Renal pelvis (tissue), 4 donors: Measurements from ENCODE around the gene TMEM121. TPM values are rescaled to one million over a fixed set of nuclear protein-coding genes. Genes with fewer than 3 reads are reported as not detected.

Experiments used
- DNase-seq: peaks from one replicate; pipeline ENCODE4 v3.0.0-alpha.2; 2013
- polyA plus RNA-seq, 3 donors: library from polyadenylated mRNA; unstranded; fragments of 120-200 nt; gene quantifications; one replicate each; pipeline ENCODE4 v1.2.1, GENCODE V29; 2013; ENCODE audit not compliant: insufficient read length in 3 of 3

TMEM121 gene
- polyA plus RNA-seq, 3 donors: 4.9 to 6.6 (median 5.4) TPM

DNA sequence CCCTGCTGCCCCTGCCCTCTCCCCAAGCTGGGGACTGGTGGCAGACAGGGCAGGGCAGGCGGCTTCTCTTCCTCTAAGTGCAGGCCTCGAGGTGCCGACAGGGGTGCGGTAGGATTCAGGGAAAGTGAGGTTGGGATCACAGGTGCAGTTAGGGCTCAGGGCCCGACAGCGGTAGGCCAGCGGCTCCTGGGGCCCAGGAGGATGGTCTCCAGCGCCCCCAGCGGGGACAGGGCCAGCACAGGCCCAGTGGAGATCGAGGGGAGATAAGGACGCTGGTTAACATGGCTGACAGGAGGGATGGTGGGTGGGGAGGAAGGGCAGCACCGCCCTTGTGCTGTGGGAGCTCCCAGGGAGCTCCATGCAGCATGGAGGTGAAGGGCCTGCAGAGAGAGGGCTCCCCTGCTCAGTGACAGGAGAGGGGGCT, 40.6 kb upstream of the TMEM121 start:
- DNase-seq: no peak

DNA sequence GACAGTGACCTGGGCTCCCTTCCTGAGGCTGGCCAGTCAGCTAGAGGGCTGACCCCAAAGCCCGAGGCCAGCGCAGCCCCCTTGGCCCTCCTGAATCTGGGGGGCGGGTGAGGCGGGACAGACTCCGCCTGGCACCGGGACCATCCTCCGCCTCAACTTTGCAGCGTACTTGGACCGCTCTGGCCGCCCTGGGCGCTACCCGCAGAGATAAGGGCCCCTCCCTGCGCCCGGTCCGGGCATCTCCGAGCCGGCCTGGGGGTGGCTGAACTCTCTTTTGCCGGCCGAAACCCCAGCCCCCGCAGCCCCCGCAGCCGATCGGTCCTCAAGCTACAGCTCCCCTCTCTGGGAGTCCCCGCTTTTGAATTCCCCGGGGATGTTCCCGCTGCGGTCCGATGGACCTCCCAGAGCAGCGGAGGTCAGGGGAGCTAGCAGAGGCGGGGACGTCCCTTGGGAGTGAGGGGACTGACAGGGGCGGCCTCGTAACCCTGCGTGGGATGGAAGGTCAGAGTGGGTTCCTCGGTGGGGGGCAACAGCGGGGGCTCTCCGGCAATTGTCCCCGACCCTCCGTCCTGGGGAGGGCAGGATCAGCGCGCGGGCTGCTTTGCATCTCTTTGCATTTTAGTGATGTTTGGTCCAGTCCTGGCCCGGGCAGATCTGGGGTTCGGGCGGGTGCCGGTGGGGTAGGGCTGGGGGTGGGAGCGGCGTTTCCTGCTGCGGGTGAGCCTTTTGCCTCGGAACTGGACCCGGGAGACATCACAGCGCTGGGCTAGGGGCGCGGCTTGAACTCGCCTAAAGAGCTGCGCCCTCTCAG, 40.0 kb upstream of the TMEM121 start, which contains the start of gene CRIP1:
TSS of gene CRIP1 (plus strand) at position 724 of the 811 bp plus-strand sequence. CDS start 374 bp downstream, outside the sequence.
- DNase-seq: no peak

DNA sequence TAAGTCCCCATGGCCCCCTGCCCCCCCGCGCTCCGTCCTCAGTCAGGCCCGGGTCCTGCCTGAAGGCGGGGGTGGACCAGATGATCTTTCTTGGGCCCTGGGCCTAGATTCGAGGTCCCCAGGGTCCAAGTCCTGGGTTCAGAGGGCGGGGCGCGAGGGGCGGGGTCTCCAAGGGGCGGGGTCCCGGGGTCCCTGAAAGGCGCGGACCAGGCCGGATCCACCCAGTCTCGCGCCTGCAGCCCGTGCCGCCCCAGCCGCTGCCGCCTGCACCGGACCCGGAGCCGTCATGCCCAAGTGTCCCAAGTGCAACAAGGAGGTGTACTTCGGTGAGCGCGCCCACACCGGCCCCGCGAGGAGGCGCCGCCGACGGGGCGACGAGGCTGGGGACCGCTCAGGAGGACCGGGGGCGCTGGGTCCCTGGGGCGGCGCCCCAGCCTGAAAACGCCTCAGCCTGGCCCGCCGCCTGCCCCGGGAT, 39.4 kb upstream of the TMEM121 start:
- no peak for DNase-seq

DNA sequence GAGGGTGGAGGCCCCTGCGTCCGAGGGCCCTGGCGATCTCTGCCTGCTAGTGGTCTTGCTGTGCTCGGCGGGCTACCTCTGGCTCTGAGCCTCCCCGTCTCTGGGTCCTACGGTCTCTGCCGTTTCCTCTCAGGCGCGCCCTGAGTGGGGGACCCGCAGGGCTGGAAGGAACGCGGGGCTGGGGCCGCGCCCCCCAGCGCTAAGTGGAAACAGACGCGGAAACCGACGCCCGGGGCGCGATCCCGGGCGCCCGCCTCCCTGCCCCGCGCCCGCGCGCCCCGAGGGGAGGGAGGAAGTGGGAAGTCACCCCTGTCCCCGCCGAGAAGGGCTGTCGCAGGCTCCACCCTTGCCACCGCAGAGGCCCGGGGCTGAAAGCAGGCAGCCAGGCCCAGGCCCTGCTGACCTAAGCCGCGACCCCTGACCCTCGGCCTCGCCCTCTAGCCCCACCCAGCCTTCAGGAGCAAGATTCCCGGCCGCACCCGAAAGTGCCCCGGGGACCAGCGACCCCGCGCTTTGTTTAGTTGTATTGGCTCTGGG, 38.9 kb upstream of the TMEM121 start:
- no peak for DNase-seq

DNA sequence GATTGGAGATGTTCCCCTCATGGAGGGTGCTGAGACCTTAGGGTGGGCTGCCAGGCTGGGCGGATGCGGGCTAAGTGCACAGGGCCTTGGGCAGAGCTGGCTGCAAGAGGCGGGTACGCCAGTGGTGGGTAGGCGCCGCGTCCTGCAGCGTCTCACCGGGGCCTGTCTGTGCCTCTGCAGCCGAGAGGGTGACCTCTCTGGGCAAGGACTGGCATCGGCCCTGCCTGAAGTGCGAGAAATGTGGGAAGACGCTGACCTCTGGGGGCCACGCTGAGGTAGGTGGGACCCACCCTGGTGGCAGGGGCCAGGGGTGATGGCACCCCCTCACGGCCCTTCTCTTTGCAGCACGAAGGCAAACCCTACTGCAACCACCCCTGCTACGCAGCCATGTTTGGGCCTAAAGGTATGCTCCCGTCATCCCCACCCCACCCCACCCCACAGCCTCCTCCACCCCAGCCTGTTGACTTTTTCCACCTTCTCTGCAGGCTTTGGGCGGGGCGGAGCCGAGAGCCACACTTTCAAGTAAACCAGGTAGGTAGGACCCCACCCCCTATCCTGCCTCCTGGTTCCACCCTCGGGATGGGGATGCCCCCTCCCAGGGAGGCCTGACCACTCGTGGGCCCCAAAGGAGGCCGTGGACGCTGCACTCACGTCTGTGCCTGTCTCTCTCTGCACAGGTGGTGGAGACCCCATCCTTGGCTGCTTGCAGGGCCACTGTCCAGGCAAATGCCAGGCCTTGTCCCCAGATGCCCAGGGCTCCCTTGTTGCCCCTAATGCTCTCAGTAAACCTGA, 38.2 kb upstream of the TMEM121 start:
- DNase-seq: no peak

DNA sequence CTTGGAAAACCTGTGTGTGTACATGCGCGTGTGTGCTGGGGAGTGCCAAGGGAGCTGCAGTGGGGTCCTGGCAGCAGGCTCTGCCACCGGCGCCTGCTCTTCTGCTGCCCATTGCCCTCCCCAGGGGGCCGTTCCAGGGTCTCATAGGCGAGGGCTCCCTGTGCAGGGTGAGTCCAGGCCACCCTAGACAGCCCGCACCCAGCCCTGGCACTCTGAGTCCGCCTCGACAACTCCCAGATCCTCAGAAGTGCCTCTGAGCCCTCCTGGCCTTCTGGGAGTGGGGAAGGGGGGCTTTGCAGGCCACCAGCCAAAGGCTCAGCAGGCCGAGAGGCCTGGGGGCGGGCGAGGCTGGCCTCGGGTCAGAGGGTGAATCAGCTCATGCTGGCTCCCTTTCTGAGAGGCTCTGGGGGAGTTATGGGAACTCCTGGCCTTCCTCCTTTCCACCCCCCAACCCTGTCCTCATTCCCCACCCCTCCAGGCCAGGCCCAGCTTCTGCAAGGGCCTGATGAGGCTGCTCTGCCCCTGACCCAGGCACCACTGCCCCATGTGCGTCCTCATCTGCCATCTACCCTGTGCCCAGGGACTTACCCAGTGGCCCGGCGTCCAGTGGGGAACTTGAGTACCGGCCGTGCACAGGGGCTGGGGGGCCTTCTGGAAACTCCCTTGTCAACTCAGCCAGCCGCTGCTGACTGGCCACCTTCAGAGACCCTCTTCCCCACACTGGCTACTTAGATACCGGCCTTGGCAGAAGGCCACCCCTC, 37.4 kb upstream of the TMEM121 start:
- DNase-seq: no peak

DNA sequence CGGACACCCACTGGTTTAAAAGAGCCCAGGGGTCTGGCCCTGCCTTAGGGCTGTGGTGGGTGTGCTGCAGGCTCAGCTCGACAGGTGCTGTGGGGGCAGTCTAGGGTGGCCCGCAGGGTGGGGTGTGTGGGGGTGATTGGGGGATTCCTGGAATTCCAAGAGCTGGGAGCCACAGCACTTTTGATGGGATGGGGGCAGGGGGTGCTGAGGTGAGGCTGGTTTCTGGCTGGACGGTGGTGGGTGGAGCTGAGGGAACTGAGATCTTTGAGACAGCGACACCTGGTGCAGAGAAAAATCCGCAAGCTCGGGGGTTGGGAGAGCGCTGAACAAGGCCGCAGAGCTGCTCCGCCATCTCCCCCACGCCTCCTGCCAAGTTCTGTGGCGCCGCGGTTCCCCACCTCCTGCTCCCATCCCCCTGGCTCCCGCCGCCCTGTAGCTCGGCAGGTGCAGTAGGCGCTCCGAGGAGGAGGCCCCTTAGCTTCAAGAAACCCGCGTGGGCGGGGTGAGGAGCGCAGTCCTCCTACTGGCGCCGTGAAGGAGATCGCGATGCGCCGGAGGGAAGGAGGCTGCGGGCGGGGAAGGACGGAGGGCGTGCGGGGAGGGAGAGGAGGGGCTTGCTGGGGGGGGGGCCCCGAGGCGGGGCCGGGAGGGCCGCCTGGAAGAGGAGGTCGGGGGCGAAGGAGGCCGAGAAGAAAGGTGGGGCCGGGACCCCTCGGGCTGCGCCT, 36.7 kb upstream of the TMEM121 start:
- peak; percentile 92 for DNase-seq

DNA sequence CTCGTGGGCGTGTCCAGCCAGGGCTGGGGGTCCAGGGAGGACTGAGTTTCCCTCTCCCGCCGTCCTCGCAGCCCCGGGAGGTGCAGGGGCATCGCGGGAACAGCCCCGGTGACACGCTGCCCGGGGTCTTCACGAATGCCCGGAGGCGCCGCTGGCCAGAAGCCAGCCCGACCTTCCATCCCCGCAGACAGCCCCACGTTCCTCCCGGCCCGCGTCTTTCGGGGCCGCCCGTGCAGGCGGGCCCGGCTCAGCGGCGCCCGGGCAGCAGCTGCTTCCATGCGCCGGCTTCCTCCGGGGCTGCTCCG, 36.2 kb upstream of the TMEM121 start:
- DNase-seq: no peak

DNA sequence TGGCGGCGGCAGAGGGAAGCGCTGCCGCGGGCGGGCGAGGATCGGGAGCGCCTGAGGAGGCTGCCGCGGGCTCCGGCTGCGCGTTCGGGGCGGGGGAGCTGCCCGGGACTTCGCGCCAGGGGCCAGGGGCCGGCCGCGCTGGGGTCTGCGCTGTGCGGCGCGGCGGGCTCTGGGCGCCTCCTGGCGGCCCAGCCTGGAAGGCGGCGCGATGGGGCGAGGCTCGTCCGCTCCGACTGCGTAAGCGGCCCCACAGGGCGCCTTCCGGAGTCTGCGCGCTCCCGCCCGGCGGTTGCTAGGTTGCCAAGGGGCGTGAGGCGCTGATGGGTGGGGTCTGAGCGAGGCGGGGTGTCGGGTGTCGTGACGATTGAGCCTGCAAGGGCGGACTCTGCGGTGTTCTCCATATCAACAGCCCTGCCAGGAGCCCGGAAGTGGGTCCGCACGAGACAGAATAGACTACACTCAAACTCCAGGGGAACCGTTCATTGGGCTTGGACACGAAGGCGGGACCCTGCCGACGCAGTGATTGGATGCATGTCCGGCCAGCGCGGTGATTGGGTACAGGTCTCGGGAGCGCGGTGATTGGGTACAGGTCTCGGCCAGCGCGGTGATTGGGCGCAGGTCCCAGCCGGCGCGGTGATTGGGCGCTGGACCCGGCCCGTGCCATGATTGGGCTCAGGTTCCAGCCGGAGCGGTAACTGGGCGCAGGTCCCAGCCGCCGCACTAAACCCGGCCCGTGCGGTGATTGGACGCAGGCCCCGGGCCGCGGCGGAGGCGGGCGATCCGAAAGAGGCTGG, 35.6 kb upstream of the TMEM121 start, which contains the start of gene TEDC1:
TSS of gene TEDC1 (plus strand) at position 675 of the 794 bp plus-strand sequence. CDS start 130 bp downstream, outside the sequence.
- peak; percentile 100 for DNase-seq

DNA sequence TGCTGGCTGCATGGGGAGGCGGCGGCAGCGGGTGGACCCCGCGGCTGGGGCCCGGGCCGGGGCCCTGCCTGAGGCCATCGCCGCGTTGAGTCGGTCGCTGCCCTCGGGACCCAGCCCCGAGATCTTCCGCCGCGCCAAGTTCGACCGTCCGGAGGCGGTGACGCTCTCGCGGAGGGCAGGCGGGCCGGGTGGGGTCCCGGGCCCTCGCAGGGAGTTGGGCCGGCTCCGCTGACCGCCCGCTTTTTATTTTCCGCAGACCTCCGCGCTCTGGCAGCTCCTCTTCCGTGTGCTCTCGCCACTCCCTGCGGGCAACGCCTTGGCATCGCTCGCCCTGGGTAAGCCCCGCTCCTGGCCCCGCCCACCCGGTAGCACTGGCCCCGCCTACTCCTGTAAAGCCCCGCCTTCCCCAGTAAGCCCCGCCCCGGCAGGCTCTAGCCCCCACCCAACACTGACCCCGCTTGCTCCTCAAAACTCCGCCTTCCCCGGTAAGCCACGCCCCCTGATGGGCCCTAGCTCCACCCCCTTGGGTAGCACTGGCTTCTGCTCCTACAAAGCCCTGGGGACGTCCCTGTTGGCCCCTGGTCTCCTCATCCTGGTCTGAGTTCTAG, 34.9 kb upstream of the TMEM121 start:
- no peak for DNase-seq

DNA sequence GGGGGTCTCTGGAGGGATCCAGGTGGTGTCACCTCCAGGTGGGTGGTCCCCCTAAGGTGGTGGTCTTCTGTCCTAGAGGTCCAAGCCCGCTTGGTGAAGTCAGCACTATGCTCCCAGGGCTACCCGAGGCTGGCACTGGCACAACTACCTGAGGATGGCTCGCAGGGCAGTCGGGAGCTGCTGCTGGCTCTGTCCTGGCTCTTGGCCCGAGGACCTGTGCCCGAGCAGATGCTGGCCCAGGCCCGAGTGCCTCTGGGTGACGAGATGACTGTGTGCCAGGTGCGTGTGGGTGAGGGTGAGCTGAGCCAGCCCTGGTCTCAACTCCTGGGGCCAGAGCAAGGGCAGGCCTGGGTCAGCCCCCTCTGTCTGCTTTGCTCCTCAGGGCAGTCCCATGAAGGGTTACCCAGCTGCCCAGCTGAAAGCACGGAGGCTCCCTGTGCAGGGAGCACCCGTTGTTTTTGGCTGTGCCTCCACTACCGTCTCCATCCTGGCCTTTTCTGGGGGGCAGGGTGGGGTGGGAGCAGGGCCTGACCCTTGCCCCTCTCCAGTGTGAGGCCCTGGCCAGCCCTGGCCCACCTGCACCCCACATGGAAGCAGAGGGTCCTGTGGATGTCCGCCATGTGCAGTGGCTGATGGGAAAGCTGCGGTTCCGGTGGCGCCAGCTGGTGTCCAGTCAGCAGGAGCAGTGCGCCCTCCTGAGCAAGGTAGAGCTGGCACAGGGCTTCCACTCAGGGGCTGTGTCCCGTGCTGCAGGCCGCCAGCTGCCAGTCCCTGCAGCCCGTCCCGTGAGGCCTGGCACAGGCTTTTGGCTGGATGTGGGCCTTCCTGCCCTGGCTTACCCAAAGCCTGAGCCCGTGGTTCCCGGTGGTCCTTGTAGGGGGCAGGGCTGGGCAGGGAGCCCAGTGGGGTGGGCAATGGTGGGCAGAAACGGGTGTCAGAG, 34.1 kb upstream of the TMEM121 start:
- no peak for DNase-seq

DNA sequence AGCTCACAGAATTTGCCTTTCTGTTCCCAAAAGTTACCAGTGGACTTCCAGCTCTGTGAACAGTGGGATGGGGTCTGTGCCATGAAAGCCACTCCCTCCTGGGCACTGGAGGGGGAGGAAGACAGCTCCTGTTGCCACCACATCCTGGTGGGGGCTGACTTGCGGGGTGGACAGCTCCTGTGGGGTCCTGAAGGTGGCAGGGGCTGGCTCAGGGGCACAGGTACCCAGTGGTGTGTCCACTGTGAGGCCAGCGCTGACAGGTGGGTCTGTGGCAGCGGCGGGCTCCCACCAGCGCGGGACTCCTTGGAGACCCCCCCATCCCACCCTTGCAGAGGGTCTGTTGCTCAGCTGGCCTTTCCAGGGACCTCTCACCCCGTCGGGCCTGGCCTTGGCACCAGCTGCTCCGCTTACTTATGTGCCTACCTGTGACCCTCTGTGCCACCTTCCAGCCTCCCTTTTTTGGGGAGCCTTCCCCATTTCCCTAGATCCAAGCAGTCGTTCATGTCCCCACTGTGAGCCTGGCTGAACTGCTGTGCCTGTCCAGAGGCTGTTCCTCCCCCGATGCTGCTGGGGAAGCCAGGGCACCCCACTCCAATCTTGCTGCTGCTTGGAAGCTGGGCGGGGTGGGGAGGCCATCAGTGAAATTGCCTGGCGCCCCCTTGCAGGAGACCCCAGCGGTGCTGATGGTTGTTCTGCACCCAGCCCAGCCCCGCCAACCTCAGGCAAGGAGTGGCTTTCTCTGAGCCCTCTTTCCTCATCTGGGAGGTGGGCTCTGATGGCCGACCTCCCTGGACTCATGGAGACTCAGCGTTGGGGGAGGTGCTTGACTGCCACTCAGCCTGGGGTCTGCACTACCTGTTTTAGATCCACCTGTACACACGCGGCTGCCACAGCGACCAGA, 33.2 kb upstream of the TMEM121 start:
- DNase-seq: no peak

DNA sequence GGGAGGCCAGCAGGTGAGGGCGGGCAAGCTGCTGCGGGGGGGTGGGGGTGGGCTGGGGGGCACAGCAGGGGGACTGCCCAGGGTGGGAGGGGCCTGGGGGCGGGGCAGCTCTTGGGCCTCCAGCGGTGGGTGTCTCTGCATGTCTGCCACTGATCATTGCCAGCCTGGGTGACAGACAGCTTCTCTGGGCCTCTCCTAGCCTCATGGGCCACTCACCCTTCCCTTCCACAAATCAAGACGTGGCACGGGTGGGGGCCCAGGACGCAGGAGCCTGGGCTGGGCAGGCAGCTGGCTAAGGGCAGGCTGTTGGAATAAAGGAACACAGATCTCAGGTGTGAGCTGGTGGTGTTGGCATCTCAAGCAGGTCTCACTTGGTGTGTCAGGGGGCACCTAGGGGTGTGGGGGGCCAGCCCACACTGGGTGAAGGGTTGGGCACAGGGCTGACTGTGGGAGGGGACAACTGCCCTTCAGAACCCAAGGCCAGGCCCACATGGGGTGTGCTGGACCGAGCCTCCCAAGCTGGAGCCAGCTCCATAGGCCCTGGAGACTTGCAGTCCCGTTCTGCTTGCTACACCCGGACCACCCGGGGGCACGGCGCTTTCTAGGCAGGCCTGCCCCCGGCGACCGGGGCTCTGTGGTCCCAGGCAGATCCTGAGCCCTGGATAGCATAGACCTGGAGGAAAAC, 32.3 kb upstream of the TMEM121 start:
- no peak for DNase-seq

DNA sequence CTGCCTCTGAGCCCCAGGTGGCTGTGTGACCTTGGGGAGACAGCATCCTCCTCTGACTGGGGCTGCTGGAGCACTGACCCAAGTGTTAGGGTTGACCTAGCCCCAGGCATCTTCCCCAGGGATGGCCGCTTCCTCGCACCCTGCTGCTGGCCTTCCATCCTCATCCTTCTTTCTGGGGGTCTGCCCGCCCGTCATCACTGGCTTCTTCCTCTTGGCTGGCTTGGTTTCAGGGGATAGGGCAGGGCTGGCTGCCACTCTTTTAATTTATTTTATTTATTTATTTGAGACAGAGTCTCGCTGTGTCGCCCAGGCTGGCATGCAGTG, 31.8 kb upstream of the TMEM121 start:
- no peak for DNase-seq

DNA sequence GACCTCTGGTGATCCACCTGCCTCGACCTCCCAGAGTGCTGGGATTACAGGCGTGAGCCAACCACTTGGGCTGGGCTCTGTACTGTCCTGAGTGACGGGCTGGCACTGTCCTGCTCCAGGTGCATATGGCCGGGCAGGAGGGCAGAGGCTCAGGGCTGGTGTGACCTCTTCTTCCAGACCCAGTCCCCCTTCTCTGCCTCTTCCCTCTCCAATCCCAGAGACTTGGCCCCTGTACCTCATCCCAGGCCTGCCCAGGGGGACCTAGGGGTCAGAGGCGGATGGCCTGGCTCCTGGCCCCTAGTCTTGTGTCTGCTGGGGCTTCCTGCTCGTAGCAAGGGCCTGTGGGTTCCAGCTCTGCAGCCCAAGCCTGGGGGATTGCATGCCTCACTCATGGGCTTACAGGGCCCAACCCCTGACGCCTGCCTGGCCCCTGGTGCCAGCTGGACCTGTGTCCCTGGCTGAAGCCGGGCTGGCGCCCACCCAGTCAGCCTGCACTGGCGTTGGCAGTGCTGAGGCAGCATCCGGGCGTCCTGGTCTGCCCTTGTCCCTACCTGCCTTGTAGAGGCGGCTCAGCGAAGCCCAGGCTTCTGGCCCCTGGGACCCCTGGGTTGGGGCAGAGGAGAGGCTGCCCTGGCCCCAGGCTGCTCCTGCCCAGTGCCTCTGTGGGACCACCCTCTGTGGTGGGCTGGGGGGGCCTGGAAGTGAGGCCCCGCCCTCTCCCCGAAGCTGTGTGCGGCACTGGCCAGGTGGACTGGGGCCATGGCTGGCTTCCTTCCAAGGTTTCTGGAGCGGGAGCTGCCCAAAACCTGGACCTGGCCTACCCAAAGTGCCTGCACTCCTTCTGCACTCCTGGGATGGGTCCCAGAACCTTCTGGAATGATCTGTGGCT, 31.0 kb upstream of the TMEM121 start:
- no peak for DNase-seq
